Activated T-cell treated with anti-CD3 and anti-CD28 coated beads, Interleukin-2, amount 50 U/mL, for 72 hours (primary cell): Measurements from ENCODE around the gene RABL3. TPM values are rescaled to one million over a fixed set of nuclear protein-coding genes. Genes with fewer than 3 reads are reported as not detected.
"Not testable (repeated sequence)": the region's sequence is repeated elsewhere in the genome, so short reads cannot be mapped to it uniquely, and the experiment has no call there.

Experiments
- ATAC-seq, 2 donors: fragments of 150-1000 bp; cut with Tn5 transposase; replicated peaks in 1 of 2; 2 replicates each; pipeline ENCODE4 v1.10.0; 2021; ENCODE audit warnings: moderate library complexity in 2 of 2, mild to moderate bottlenecking in 1 of 2
- DNase-seq, 2 donors: peaks; one replicate each; pipeline ENCODE4 v3.0.0; 2021 to 2022; ENCODE audit warnings: mixed read lengths in 1 of 2
- H3K27ac Mint-ChIP-seq: one replicate; pipeline ENCODE4 v1.8.0; 2022; ENCODE audit warnings: mild to moderate bottlenecking, moderate library complexity, mixed read lengths
- H3K27me3 Mint-ChIP-seq: one replicate; pipeline ENCODE4 v1.8.0; 2022; ENCODE audit warnings: low read depth, mixed read lengths
- H3K36me3 Mint-ChIP-seq, 2 donors: one replicate each; pipeline ENCODE4 v1.8.0; 2022; ENCODE audit warnings: mixed read lengths in 2 of 2, mild to moderate bottlenecking in 1 of 2; ENCODE audit not compliant: insufficient read depth in 2 of 2
- H3K4me1 Mint-ChIP-seq: one replicate; pipeline ENCODE4 v1.8.0; 2022; ENCODE audit warnings: low read depth, mixed read lengths
- H3K4me3 Mint-ChIP-seq, 2 donors: one replicate each; pipeline ENCODE4 v1.8.0; 2022; ENCODE audit warnings: mild to moderate bottlenecking in 2 of 2, mixed read lengths in 2 of 2, moderate library complexity in 2 of 2
- H3K9me3 Mint-ChIP-seq, 2 donors: one replicate each; pipeline ENCODE4 v1.8.0; 2022; ENCODE audit warnings: mixed read lengths in 2 of 2
- total RNA-seq, 2 donors: library from RNA; stranded (reverse); gene quantifications; one replicate each; pipeline ENCODE4 v1.2.3, GENCODE V29; 2022

Gene RABL3
- total RNA-seq, 2 donors from 2014 or later: 25.9 to 26.9 TPM

DNA sequence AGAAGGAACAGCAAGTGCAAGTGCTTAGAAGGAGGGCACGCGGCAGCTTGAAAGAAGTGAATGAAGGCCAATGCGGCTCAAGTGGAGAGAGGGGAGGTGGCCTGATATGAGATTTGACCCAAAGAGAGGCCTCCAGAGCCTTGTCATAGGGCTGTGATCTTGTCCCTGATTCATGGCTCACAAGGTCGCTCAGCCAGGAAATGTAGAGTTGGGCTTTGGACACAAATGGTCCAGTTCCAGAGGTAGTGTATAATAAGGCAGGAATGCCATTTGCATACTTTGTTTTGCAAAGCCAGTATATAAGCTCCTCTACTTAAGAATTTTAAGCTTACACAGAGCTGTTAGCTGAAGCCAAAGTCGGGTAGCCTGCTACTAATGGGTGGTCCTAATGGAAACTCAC is 94.0 kb downstream of the RABL3 start:
- no peaks in the 10 kb centered on the region for H3K27me3 Mint-ChIP-seq
- ATAC-seq: no peak
- H3K9me3 Mint-ChIP-seq: no peaks in the 10 kb centered on the region
- H3K36me3 Mint-ChIP-seq: no peaks in the 10 kb centered on the region
- H3K4me3 Mint-ChIP-seq: no peak overlapping the region
- DNase-seq: no peak
- no peaks in the 10 kb centered on the region for H3K4me1 Mint-ChIP-seq
- H3K27ac Mint-ChIP-seq: no peak overlapping the region

DNA sequence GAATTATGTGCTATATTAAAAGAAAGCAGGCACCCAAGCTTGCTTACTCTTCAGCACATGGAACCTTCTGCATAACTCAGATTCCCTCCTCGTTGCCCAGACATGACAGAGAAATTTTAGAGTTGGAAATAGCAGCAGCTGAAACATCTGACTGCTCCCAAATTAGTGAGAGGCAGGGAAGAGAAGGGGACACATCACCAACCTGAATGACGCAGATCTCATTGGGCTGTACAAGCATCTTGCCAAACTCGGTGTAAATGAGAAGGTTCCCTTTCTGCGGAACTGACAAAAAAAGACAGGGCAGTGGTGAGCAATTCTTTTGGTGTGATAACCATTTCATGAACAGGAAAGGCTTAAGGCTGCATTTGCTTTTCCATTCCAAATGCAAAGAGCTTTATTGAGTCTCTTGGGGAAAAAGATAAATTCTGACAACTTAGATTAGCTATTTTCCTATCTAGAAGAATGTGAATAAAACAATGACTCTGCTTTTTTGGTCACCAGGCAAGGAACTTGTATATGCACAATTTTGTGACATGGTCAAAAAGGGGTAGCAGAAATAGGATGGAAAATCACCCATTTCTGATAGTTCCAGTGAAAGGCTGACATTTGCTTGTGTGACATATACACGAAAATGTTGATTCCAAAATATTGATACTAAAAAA is 95.4 kb downstream of the RABL3 start:
- no peaks in the 10 kb centered on the region for H3K4me1 Mint-ChIP-seq
- H3K36me3 Mint-ChIP-seq: no peaks in the 10 kb centered on the region
- no peak overlapping the region for H3K4me3 Mint-ChIP-seq
- no peaks in the 10 kb centered on the region for H3K9me3 Mint-ChIP-seq
- DNase-seq (no peak), ATAC-seq (no peak)
- no peaks in the 10 kb centered on the region for H3K27me3 Mint-ChIP-seq
- H3K27ac Mint-ChIP-seq: no peak overlapping the region

DNA sequence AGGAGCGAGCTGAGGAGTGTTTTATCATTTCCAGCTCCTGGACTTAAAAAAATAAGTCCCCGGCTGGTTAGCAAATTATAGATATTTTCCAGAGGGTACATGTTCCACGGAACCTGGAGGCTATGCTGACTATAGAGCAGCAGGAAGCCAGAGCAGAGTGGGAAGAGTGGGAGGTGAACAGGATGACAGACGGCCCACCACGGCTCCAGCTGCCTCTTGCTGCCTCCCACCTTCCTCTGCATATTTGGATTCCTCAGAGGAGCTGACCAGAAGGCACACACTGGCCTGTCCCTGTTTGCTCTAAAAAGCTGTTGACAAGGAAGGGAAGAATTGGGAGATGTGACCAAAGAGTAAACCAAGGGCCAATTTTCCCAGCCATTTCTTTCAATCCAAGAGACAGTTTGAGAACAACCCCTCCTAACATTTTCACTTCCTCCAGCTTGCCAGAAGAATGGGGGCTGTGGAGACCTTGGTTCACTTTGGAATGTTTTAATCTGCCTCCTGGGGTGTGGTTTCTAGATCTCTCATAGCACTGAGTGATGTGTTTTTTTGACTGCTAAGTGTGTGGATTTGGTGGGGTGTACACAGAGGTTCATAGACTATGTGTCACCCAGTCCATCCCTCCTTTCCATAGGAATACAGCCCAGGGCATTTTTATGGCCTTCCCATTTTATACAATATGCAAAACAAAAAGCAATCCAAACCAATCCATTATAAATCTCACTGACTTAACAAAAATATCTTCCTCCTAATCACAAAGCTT is 97.1 kb downstream of the RABL3 start:
- peaks cover 2% of the 10 kb centered on the region for H3K4me1 Mint-ChIP-seq
- H3K36me3 Mint-ChIP-seq: no peaks in the 10 kb centered on the region
- no peaks in the 10 kb centered on the region for H3K9me3 Mint-ChIP-seq
- ATAC-seq (no peak), DNase-seq (no peak)
- H3K27ac Mint-ChIP-seq: no peak overlapping the region
- H3K4me3 Mint-ChIP-seq: no peak overlapping the region
- H3K27me3 Mint-ChIP-seq: no peaks in the 10 kb centered on the region

DNA sequence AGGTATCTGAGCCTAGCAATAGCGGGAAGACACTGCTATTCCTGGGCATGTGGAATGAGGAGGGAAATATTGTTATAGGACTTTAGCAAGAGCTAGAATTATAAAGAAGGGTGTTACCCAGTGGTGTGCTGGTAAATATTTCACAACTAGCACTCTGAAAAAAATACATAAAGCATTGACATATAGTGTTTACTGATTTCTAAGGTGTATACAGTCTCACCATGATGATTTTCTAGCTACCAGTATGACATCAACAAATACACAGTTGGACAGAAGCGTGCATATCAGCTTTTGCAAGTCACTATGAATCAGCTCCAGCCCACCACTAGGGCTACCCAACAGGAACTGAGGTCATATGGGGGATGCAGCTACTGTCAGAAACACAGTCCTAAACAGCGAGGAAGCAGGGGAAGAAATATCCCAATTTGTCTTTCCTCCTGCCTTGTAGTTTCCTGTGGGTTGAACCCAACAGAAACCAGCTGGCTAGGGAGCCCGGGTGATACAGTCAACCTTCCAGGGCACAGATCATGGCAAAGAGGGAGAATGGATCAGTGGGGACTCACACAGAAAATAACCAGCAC is 99.9 kb downstream of the RABL3 start:
- DNase-seq: peak; percentile 9 to 17
- ATAC-seq: peak; percentile 75 to 87
- Mint-ChIP-seq H3K9me3 (peaks cover 4% of the 10 kb centered on the region in 2 donors), H3K27me3 (no peaks in the 10 kb centered on the region), H3K36me3 (peaks cover 2 to 3% of the 10 kb centered on the region in 2 donors), H3K27ac (no peak overlapping the region), H3K4me3 (no peak overlapping the region), H3K4me1 (peaks cover 6% of the 10 kb centered on the region)

DNA sequence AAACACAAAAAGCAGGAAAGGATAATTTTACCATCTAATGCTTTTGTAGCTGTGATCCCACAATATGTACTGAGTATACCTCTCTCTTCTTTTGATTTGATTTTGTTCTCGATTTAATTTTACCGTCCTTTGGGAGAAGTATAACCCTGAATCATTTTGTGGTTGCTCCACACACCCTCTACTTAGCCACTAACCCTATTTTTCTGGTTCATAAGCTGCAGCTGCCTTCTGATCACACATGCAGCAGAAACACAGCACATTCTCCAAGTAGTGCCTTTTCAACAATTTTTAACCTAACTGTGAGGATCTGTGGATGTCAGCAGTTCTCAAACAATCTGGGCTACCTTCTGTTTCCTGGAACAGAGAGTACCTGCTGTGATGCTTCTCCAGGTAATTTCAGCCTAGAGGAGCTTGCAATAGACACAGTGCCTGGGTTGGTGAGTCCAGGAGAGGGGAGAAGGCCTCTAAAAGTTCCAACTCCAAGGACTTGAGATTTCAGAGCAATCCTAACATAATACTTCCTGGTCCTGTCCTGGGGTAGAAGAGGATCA is 100.5 kb downstream of the RABL3 start:
- Mint-ChIP-seq H3K36me3 (peaks cover 2 to 3% of the 10 kb centered on the region in 2 donors), H3K27ac (no peak overlapping the region), H3K4me1 (peaks cover 6% of the 10 kb centered on the region), H3K27me3 (no peaks in the 10 kb centered on the region), H3K4me3 (no peak overlapping the region), H3K9me3 (peaks cover 4% of the 10 kb centered on the region in 2 donors)
- DNase-seq (no peak), ATAC-seq (no peak)

DNA sequence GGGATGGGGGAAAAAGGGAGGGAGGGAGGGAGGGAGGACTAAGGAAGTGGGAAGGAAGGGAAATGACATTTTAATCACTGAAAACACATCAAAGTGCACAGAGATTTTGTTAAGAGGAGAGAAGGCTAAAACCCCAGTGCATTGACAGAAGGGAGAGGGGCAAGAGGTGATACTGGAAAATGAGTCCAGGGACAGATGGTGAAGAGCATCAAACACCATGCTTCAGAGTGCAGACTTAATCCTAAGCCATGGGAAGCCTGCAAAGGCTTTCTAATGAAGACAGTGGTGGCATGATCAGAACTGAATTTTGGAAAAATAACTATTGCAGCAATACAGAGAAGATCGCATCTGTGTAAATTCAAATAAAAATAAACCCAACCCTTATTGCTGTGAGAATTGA is 102.1 kb downstream of the RABL3 start:
- Mint-ChIP-seq H3K4me3 (no peak overlapping the region), H3K36me3 (peaks cover 2 to 3% of the 10 kb centered on the region in 2 donors), H3K27ac (no peak overlapping the region), H3K27me3 (no peaks in the 10 kb centered on the region), H3K4me1 (peaks cover 6% of the 10 kb centered on the region), H3K9me3 (peaks cover 4% of the 10 kb centered on the region in 2 donors)
- DNase-seq (no peak), ATAC-seq (no peak)

DNA sequence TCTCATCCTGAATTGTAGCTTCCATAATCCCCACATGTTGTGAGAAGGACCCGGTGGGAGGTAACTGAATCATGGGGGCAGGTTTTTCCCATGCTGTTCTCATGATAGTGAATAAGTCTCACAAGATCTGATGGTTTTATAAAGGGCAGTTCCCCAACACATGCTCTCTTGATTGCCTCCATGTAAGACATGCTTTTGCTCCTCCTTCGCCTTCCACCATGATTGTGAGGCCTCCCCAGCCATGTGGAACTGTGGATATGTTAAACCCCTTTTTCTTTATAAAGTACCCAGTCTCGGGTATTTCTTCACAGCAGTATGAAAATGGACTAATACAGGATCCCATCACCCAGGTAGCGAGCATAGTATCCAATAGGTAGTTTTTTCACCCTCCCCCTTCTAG is 103.5 kb downstream of the RABL3 start:
- H3K4me1 Mint-ChIP-seq, DNase-seq, H3K4me3 Mint-ChIP-seq, ATAC-seq, H3K9me3 Mint-ChIP-seq, H3K27ac Mint-ChIP-seq, H3K27me3 Mint-ChIP-seq, H3K36me3 Mint-ChIP-seq: not testable (repeated sequence)

DNA sequence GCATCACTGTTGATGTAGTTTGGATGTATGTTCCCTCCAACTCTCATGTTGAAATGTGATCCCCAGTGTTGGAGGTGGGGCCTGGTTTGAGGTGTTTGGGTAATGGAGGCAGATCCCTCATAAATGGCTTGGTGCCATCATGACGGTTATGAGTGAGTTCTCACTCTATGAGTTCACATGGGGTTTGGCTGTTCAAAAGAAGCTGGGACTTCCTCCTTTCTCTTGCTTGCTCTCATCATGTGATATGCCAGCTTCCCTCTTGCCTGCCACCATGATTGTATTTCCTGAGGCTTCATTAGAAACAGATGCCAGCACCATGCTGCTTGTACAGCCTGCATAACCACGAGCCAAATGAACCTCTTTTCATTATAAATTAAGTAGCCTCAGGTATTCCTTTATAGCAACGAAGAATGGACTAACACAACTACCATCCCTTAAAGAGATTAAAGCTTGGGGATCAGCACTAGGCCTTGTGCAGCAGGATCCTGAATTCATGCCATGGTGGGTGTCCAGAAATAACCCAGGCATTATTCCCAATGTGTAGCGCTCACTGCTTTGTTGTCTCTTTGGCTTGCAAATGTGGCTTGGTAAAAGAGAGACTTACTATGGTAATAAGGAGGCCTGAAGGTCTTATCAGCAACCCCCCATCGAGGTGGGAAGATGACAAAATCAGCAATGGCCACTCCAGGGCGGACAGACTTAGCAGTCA is 104.3 kb downstream of the RABL3 start:
- no peak for ATAC-seq

DNA sequence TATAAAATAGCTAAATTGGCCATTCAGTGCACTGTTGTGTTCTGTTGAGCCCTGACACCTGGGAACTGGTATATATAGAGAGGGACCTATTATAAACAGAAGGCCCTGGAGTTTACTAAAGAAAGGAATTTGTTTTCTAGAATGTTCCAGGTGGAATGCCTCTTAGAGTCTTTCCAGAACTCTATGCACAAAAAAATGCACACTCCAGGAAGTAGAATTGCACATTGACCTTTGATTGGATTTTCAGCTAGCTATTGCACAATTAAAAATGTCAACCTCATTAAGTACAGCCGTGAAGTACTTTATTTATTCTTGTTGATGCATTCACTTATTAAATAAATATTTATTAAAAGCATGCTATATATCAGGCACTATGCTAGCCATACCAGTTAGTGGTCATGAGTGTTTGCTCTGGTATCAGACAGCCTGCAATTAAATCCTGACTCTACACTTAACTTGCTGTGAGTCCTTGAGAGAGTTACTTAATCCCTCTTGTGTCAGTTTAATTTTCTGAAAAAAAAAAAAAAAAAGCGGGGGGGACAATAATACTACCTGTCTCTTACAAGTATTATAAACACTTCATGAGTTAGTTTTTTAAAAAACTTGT is 105.4 kb downstream of the RABL3 start:
- no peaks in the 10 kb centered on the region for H3K27me3 Mint-ChIP-seq
- DNase-seq: no peak
- ATAC-seq: no peak
- H3K4me3 Mint-ChIP-seq: no peak overlapping the region
- H3K36me3 Mint-ChIP-seq: peaks cover 2 to 3% of the 10 kb centered on the region in 2 donors
- peaks cover 4% of the 10 kb centered on the region in 2 donors for H3K9me3 Mint-ChIP-seq
- H3K4me1 Mint-ChIP-seq: peaks cover 6% of the 10 kb centered on the region
- no peak overlapping the region for H3K27ac Mint-ChIP-seq

More for the DNA sequence above, 104.3 kb downstream of the RABL3 start:
- H3K4me3 Mint-ChIP-seq: no peak overlapping the region
- peaks cover 2 to 3% of the 10 kb centered on the region in 2 donors for H3K36me3 Mint-ChIP-seq
- H3K27me3 Mint-ChIP-seq: no peaks in the 10 kb centered on the region
- no peak overlapping the region for H3K27ac Mint-ChIP-seq
- peaks cover 6% of the 10 kb centered on the region for H3K4me1 Mint-ChIP-seq
- peaks cover 4% of the 10 kb centered on the region in 2 donors for H3K9me3 Mint-ChIP-seq
- no peak for DNase-seq

Other genes with a start within 250 kb of the RABL3 start
- 100 to 1,000 TPM in 1 of 2 donors, 10 to 100 TPM in 1; 97.1 to 106 TPM for gene NDUFB4, start 146.2 kb downstream of the RABL3 start, total RNA-seq
- gene HGD, start 60.3 kb downstream of the RABL3 start, total RNA-seq: 1 to 10 TPM in 1 of 2 donors, under 1 TPM in 1; 0.74 to 1.8 TPM
- 10 to 100 TPM; 15.9 to 24.1 TPM for gene GTF2E1, start 228 bp upstream of the RABL3 start, total RNA-seq
- not detected for gene STXBP5L, start 165.7 kb upstream of the RABL3 start, total RNA-seq